Skin epidermis (tissue), 12 donors: ENCODE measurements around the gene PPP1R27.

Source experiments
- H3K27ac ChIP-seq, 21 experiments: fragments of 200-600 bp; sonication (generic) in 11 of 21; one replicate each; pipeline ENCODE4 v1.5.0; 2020; ENCODE audit warnings: mild to moderate bottlenecking in 3 of 21, inconsistent platforms in 2 of 21, moderate library complexity in 2 of 21
- H3K4me3 ChIP-seq, 7 experiments: fragments of 200-600 bp; sonication (generic) in 2 of 7; one replicate each; pipeline ENCODE4 v1.5.0; 2020; ENCODE audit warnings: inconsistent platforms in 2 of 7, mild to moderate bottlenecking in 2 of 7, moderate library complexity in 1 of 7

PPP1R27 gene, protein sequence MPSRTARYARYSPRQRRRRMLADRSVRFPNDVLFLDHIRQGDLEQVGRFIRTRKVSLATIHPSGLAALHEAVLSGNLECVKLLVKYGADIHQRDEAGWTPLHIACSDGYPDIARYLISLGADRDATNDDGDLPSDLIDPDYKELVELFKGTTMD

DNA sequence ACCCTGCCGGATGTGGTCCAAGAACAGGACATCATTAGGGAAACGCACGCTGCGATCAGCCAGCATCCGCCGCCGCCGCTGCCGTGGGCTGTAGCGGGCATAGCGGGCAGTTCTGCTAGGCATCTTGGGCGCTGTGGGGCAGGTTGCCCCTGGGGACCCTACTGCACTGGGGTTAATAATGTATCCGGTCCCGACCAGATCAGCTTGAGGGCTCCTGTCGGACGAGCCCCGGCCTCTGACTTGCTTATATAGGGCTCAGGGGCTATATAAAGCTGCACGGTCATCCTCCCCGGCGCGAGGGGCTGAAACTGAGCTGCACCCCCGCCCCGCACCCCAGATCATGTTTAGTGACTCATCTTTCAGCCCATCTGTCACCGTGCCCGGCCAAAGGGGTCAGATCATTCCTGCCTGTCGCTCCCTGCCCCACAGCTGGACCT, at the start of gene PPP1R27:
Gene PPP1R27, minus strand, starts transcription at position 220 of the 437 bp plus-strand sequence. Its CDS starts 97 bp downstream, at position 123.
- peak within 1 kb of the TSS in 15 of 21 experiments; percentile 73 to 97 (median 93) for H3K27ac ChIP-seq
- H3K4me3 ChIP-seq = peak within 1 kb of the TSS in 4 of 7 experiments; percentile 73 to 91 (median 80)

DNA sequence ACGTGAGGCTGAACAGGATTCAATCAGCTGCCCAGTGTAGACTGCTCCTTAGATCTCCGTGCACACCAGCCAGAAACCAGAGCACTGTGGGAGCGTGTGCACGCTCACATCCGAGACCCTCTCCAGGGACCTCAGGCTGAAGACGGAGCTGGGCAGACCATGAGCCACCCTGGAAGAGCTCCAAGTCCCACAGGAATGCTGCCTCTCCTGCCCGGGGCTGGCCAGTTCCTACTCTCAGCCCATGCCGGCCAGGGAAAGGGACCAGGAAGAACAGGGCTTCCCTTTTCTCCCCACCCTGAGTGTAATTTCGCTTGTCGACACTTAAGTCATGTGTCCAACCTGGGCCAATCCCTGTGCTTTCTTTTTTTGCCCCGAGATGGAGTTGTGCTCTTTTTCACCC, 49.7 kb upstream of the PPP1R27 start:
- Histone ChIP-seq H3K4me3 (no peak overlapping the region), H3K27ac (no peak overlapping the region)

DNA sequence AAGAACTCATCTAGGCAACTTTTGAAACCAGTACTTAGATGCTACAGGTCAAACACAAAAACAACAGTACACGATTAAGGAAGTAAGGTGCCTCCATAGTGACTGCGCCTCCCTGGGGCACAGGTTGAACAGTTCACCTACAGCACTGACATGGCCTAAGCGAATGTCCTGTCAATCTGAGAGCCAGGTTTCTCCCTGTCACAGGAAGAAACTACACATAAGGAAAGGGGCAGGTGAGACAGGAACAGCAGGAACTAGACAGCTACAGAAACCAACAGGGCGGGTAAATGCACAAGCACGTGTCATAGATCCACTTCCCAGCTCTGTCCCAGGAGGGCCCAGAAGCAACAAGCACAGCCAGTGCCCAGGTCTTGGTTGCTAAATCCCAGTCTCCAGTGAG, 44.3 kb upstream of the PPP1R27 start:
- H3K4me3 ChIP-seq = no peak overlapping the region

DNA sequence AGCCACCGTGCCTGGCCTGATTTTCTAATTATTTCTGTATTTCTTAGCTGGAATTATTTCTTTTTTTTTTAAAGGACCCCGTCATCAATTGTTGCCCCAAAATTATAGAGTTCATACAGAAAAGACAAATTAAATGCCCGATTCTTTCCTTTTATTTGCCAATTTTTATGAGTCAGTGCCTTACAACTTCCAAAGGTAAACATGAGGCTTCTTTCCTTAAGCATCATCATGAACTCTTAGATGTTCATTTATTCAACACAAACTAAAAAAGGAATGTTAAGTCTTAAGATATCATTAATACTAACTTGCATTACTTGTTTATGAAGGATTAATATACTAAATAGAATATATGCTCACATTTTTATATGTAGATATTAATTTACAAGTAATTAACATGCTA, 43.4 kb upstream of the PPP1R27 start:
- Histone ChIP-seq H3K4me3 (no peak overlapping the region), H3K27ac (no peak overlapping the region)

More for the DNA sequence above, 44.3 kb upstream of the PPP1R27 start:
- no peak overlapping the region for H3K27ac ChIP-seq

DNA sequence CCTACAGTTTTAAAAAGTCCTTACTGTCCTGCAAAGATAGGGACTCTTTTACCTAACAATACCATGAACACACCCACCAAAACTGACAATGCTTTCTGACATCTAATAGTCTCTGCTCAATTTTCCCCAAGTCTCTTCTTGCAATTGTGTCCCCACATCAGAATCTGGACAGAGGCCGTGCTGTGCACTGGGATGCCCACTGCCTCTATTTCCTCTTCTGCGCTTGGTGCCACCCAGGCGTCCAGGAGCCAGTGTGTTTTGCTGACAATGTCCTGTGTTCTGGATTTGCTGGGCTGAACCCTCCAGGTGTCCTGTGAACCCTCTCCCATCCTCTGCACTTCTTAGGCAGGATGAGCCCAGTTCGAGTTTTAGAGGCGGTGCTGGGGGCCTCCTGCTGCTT, 42.7 kb upstream of the PPP1R27 start:
- Histone ChIP-seq H3K4me3 (no peak overlapping the region), H3K27ac (no peak overlapping the region)

DNA sequence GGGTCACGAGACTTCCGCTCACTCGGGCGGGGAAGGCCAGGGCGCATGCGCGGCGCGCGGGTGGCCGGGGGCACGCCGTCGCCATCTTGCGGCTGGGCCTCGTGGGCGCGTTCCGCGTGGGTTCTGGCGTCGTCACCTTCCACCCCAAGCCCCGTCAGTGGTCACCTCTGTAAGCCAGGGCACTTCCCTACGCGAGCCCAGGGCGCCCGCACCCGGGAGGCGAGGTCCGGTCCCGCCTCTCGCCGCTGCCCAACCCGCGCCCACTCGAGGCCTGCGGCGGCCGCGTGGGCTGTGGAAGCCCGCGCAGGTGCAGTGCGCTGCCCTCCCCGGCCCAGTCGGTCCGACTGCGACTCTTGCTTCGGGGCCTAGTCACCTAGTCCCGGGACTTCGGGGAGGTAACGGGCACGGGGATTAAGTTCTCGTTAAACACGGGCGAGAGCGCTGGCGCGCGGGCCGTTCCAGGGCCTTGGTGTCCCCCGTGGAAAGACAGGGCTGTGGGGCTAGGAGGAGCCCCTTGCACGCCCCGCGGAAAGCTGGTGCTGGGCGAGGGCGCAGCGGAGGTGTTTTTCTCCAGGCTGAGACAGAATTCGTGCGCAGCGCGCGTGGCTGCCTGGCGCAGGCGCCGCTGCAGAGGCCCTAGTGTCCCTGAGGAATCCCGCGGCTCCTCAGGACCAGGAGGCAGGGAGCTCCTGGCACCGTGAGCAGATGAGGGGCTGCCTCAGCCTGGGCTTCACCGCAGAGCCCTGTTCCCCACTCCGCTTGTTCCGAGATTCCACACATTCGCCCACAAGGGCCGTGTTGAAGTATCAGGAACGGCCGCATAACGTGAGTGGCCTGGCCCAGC, 36.8 kb upstream of the PPP1R27 start:
- peak overlapping the region; percentile 72 to 93 (median 83) for H3K4me3 ChIP-seq
- H3K27ac ChIP-seq = peak overlapping the region; percentile 94 to 100 (median 99)

DNA sequence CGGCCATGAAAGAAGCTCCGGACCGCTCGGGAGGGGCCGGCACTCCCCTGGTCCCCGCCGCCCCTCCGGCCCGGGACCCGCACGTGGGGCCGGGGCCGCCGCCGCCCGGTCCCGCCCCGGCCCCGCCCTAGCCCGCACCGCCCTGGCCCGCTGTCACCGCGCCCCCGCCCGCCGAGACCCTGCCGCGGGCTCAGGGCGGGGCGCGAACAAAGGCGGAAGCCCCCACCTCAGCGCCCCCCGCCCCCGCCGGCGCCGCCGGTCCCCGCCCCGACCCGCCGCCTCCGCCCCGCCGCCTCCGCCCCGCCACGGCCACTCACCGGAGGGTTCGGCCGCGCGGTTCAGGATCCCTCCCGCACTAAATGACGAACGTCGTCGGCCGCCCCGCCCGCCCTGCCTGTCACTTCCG, 36.1 kb upstream of the PPP1R27 start, which contains the start of gene ARHGDIA:
Gene ARHGDIA, minus strand, starts transcription at position 357 of the 406 bp plus-strand sequence. CDS start 1,407 bp downstream, outside the sequence.
- H3K27ac ChIP-seq = peak within 1 kb of the TSS; percentile 96 to 100 (median 99)

DNA sequence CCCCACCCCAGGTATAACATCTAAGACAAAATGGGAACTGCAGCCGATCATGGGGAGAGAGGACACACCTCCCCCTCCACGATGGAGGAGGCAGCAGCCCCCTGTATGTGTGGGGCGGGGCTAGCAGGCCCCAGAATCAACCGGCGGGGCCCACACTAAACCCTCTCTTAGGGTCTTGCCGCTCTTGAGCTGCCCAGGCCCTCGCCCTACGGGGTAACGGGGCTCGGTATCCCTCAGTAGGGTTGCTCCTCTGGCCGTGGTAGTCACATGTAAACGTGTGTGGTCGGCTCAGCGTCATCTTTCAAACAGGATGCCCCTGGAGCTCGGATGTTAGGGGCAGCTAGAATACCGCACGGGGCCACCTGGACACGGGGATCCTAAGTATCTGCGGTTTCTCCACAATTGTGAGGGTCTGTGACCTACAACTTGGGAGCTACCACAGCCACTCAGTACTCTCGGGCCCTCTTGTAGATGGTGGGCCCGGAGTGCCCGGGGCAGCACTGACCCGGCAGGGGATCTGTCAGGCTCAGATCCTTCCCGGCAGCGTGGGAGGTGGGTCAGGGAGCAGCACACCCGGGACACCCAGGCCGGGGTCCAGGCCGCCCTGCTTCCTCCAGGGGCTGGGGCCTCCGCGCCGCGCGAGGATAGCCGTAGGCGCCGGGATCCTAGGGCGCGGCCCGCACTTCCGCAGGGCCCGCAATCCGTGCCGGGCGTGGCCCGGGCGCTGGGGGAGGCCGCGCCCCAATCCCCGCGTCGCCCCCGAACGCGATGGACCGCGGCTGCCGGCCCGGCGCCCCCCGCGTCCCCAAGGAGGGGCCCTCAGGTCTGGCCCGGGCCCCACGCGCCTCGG, 35.5 kb upstream of the PPP1R27 start:
- Histone ChIP-seq H3K27ac (peak overlapping the region; percentile 74 to 100 (median 99)), H3K4me3 (peak overlapping the region; percentile 60 to 93 (median 83))

More for the DNA sequence above, 36.1 kb upstream of the PPP1R27 start, which contains the start of gene ARHGDIA:
- peak within 1 kb of the TSS; percentile 72 to 93 (median 83) for H3K4me3 ChIP-seq

DNA sequence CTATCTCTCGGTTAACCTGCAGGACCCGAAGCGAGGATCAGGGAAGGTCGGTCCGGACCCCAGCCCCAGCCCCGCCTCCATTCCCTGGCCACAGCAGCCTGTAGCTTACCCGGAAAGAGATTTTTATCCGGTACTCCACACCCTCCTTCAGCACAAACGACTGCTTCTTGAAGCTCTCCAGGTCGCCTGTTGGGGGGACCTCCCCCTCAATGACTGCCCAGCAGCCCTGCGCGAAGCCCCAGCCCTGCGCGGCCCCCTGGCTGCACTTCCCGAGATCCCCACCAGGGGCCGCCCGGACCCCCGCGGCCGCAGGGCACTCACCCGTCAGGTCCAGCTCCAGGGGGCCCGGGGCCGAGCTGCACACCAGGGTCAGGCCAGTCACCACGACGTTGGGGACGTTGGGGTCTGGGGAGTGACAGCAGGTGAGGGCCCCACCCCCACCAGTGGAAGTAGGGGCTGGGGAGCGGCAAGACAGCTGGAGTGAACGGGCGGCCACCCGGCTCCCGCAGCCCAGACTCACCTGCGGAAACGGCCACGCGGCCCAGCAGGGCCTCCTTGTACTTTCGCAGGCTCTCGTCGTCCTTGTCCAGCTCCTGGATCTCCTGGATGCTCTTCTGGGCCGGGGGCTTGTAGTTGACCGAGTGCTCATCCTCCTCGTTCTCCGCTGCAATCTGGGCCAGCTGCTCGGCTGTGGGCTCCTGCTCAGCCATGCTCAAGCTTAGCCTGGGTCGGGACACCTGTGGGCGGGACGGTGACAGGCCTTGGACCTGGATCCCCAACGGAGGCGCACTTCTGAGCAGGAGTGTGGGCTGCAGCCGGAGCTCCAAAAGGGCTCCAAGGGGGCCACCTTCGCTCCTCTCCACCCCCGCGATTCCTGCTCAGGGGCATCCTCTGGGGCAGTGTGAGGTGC, 34.6 kb upstream of the PPP1R27 start:
- peak overlapping the region in 20 of 21 experiments; percentile 74 to 100 (median 99) for H3K27ac ChIP-seq
- peak overlapping the region; percentile 60 to 93 (median 83) for H3K4me3 ChIP-seq

DNA sequence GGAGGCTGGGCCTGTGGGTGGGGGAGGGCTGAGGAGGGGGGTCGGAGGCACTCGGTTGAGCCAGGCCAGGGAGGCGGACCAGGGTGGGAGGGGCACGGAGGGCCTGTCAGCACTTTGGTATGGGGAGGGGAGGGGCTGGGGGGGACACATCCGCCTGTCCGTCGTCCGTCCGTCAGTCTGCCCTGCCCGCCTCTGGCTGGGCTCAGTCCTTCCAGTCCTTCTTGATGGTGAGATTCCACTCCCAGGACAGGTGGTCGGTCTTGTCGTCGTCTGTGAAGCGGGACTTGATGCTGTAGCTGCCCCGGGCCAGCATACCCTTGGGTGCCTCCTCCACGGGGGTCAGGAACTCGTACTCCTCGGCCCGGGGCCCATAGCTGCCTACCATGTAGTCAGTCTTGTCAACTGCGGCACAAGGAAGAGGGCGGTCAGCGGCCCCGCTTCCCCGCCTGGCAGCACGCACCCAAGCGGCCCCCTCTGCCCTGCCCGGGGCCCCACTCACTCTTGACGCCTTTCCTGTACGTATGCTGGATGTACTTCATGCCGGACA, 33.9 kb upstream of the PPP1R27 start:
- peak overlapping the region in 1 of 7 experiments; percentile 72 for H3K4me3 ChIP-seq

DNA sequence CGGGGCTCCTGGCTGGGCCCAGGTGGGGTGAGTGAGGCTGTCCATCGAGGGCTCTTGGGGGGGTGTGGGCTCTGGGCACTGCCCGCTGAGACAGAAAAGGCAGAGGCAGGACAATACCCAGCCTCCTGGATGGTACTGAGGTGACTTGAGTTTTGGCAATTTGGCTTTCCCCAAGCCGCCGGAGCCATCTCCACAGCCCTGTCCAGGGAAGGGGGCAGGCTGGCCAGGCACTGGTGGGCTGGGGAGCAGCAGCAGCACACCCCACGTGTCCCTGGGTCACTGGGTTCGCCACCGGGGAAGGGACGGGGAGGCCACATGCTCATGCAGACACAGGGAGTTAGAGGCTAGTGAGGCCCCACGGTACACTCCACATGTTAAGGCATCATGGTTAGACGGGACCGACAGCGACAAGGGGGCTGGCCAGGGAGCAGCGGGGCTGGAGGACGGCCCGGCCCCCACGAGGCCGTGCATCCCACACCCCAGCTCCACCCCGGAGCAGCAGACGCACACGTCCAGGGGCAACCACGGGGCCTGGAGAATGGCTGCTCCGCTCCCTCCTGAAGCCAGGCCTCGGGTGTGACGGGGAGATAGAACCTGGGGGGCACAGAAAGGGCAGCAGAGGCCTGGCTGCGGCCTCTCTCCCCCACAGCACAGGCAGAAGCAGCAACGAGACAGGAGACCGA, 33.3 kb upstream of the PPP1R27 start:
- peak overlapping the region in 10 of 21 experiments; percentile 11 to 99 (median 38) for H3K27ac ChIP-seq
- no peak overlapping the region for H3K4me3 ChIP-seq

More for the DNA sequence above, 33.9 kb upstream of the PPP1R27 start:
- peak overlapping the region in 13 of 21 experiments; percentile 10 to 99 (median 92) for H3K27ac ChIP-seq

DNA sequence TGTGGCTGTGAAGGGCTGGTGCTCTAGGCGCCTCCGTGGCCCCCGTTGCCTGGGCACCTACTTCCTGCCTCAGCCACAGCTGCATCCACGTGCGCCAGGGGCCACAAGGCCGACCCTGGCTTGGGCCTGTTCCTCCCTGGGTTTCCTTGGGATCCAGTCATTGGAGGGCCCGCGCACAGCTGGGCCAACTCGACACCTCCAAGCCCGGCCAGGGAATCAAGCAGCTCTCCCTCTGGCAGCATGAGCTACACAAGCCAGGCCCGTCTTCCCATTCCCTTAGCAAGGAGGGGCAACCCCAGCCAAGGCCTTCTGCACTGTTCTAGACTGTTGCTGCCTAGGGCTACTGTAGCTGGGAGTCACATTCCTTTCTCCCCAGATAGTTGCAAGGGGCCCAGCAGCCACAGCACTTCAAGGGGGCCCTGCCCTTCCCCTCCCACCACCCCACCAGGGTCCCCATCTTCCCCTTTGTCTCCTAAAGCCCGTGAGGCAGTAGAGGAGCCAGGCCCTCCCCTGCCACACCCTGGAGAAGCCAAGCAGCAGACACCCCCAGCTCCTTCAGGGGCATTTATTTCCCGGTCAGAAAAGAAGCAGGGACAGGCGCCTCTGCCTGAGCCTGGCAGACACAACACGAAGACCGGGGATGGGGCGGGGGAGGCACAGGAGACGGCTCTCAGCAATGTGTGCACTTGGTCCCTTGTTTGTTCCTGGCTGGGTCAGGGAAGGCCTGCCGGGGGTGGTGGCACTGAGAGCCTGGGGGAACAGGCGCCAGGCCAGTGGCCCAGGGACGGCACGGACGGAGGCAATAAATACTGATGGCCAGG, 32.5 kb upstream of the PPP1R27 start:
- peak overlapping the region in 12 of 21 experiments; percentile 2 to 99 (median 40) for H3K27ac ChIP-seq
- H3K4me3 ChIP-seq = no peak overlapping the region

DNA sequence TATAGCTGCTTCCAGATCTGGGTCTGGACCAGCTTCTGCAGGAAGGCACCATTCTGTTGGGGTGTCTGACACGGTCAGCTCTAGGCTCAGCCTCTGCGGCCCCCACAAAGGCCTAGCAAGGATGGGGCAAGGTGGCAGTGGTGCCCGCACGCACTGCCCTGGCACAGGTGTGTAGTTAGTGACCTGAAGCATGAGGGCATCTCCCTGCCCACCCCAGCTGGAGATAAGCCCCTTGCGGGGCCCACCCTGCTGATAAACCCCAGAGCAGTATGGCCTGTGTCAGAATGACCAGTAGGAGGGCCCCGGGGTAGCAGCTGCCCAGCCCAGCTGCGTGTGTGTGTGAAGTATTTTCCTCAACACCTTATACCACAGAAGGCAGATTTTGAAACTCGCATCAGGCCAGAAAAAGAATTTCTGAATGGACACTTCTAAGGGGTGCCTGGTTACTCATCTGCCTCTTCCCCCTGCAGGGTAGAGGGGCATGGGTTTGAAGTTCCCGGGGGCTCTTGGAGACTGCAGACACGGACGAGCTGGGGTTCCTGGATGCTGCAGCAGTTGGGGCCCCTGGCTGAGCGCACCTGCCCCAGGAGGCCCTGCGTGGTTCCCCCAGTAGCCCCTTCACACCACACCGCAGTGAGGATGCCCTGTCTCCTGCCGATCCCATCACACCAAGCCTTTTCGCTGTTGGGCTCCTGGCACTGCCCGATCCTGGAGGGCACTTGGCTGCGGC, 31.8 kb upstream of the PPP1R27 start:
- no peak overlapping the region for H3K4me3 ChIP-seq
- peak overlapping the region in 14 of 21 experiments; percentile 2 to 99 (median 40) for H3K27ac ChIP-seq

DNA sequence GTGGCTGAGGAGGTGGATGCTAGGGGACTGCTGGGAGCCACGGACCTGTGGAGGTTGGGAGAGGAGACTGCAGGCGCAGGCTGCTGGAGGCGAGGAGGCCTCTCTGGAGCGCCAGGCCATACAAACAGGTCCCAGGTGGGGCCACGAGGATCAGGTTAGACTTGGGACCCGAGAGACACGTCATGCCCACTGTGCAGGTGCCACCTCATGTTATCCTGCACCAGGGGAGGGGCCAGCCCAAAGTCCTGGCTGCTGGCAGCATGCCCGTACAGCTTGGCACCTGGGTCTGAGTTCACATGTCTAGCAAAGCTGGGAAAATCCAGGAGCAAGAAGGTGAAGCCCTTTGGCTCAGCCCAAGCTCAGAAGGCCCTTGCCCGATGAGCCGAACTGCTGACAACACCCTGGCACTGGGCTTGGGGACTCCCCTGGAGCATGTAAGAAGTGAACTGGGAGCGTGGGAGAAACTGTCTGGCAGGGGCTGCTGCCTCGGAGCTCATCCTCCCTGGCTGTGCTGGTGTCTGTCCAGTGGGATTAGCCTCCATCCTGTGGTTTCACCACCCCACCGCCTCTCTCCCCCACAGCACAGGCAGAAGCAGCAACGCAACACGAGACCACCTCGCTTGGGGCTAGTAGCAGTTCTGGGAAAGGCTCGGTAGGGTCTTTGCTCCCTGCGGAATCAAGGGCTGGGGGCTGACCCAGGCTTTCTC, 31.0 kb upstream of the PPP1R27 start:
- Histone ChIP-seq H3K4me3 (no peak overlapping the region), H3K27ac (peak overlapping the region in 8 of 21 experiments; percentile 3 to 99 (median 38))

DNA sequence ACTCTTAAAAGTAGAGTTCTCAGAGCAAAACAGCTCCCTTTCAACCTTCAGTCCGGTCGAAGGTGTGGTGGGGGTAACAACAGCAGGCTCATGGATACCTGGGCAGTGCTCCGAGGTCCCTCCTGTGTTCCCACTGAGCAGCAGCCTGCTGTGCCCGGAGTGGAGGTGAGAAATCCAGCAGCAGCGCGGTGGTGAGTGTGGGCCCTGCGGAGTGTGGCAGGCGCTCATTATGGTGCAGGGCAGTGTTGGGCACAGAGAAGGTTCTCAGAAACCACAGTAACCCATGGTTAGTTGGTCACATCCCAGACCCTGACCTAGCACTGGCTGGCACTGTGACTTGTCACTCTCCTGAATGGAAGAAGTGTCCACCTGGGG, 30.5 kb upstream of the PPP1R27 start:
- Histone ChIP-seq H3K4me3 (no peak overlapping the region), H3K27ac (peak overlapping the region in 2 of 21 experiments; percentile 29 to 52)
